AG09319 (cell line): ENCODE measurements around the gene SRBD1.

Experiments used
- DNase-seq: peaks from one replicate; pipeline ENCODE4 v3.0.0-alpha.2; 2010; ENCODE audit warnings: low read depth; ENCODE audit errors: extremely low read depth
- TF ChIP-seq, protein P1 (sequence below): IDR thresholded peaks from 2 replicates; pipeline ENCODE4 v1.5.1; 2011; ENCODE audit warnings: low read depth, mild to moderate bottlenecking, inconsistent platforms, low read length, moderate library complexity

SRBD1 gene

DNA sequence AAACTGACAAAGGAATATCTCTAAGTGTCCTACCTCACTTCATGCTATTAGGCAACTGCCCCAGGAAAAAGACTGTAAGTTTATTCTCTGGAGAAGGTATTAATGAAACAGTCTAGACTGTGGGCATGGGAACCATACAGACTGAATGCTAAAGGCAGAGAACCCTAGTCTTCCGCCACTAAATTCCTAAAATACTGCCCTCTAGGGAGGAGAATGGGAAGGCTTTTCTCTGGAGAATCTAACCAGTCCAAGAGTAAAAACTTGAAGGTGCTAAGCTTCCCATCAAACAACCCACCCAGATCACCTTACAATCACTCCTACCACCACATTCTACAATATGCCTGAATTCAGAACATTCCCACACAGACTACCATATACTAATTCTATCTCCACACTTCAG lies 3.4 kb downstream of the SRBD1 start:
- no peak for DNase-seq
- TF ChIP-seq, protein P1, sequence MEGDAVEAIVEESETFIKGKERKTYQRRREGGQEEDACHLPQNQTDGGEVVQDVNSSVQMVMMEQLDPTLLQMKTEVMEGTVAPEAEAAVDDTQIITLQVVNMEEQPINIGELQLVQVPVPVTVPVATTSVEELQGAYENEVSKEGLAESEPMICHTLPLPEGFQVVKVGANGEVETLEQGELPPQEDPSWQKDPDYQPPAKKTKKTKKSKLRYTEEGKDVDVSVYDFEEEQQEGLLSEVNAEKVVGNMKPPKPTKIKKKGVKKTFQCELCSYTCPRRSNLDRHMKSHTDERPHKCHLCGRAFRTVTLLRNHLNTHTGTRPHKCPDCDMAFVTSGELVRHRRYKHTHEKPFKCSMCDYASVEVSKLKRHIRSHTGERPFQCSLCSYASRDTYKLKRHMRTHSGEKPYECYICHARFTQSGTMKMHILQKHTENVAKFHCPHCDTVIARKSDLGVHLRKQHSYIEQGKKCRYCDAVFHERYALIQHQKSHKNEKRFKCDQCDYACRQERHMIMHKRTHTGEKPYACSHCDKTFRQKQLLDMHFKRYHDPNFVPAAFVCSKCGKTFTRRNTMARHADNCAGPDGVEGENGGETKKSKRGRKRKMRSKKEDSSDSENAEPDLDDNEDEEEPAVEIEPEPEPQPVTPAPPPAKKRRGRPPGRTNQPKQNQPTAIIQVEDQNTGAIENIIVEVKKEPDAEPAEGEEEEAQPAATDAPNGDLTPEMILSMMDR: peak; percentile 24

DNA sequence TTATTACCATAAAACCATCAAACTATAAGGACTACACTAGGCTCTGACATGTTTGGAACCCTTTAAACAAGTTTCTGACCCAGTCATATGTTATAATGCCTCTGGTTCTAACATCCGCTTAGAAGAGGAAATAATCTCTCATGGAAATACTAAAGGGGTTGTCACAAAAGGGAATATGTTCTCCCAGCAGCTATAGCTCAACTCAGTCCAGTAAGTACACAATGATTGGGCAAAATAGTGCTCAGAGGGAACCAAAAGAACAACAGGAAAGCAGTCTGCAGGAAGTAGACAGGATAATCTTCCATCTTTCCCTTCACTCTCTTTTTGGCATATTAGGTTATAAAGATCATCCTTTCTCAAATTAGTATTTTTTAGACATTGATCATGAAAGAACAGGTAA lies 4.3 kb downstream of the SRBD1 start:
- TF ChIP-seq, protein P1: no peak
- no peak for DNase-seq

DNA sequence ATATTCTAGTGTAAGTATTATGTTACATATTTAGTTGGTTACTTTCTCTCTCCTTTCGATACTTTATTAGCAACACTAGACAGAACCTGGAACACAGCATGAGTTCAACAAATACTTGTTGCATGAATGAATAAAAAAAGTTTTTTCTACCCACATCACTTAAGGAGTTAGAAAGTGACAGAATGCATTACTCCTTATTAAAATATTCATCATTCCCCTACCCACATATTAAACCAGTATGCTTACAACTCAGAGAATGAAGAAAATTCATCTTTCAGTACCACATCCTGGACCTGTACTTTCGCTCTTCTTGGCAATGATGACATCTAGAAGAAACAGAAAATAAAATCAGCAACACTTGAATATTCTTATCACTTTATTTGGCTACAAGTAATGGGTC lies 6.0 kb downstream of the SRBD1 start:
- TF ChIP-seq, protein P1: no peak
- DNase-seq: no peak

DNA sequence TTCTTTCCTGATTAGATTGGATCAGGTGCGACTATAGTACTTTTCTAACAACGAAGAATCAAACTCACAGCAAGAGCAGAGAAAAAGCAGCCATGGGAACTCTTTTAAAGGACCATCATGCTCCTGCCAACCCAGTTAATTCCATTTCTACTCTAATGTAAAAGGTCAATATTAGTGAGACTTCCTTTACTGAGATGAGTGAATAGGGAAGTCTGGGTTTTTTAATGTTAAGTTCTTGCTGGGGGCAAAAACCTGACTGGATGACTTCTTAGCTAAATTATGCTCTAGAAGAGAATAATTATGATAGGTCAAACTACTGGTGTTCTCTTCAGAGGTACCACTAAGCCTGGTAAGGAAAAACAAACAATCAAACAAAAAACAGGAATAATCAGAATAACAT lies 8.4 kb downstream of the SRBD1 start:
- TF ChIP-seq, protein P1: no peak
- no peak for DNase-seq

DNA sequence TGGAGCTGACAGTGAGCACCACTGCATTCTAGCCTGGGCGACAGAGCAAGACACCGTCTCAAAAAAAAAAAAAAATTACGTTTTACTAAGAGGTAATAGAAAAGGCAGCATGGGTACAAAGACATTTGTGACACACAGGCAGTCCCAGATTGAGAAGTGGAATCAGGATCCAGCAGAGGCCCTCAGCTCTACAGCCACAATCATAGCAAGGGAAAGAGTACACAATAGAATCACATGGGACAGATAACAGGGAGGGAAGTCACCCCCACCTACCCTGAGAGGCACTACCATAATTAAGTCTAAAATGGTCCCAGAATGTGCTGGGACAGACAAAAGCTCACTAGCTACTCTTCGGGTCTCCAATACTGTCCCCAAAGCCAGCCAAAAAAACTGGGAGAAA lies 12.5 kb downstream of the SRBD1 start:
- DNase-seq: no peak
- TF ChIP-seq, protein P1: no peak

DNA sequence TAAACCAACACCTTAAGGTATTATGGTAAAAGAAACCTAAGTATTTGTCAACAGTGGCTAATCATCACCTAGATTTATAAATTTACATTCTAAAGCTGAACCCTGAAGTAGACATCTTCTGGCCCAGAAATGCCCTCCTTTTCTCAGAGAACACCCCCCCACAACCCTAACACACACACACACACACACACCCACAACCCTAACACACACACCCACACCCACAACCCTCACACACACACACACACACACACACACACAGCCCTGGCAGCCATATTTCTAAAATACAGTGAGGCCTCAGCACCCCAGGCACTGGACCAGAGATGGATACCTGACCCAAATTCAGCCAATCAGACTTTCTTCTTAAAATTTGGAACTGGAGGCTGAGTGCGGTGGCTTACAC lies 14.3 kb downstream of the SRBD1 start:
- DNase-seq: no peak
- TF ChIP-seq, protein P1: no peak

DNA sequence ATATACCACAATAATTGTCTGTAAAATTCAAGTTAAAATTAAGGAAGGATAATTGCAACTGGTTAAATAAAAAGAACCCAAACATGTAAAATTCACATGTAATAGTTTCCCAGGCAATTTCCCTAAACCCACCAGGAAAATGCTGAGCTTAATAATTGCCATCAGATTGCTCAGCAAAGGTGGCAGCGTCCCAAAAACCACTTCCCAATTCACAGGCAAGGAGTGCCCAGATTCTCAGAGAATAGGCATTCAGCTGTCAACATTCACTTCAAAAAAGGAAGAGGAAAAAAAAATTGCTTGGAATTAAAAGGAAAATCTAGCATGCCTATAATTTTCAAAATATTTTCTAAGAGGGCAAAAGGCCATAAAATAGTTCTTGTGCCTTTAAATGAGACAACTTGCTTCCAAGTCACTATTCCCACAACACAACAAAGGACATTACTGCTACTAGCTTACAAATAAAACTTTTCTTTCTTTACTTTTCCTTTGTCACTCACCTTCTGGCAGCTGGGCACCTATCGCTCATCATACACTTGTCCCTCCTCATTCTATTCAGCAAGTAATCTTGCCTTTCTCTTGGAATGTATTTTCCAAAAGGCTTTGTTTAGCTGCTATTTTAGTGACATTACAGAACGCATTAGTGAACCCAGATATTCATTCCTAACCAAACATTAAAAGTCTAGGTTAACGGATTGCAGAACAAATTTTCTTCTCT lies 15.2 kb downstream of the SRBD1 start:
- TF ChIP-seq, protein P1: no peak
- DNase-seq: no peak
